GM12873 (cell line): Measurements from ENCODE around the gene GPRC5C.

Experiments used
- TF ChIP-seq, protein P1 (sequence below): IDR thresholded peaks from 2 replicates; pipeline ENCODE4 v1.5.1; 2012; ENCODE audit warnings: low read depth, mild to moderate bottlenecking, moderate library complexity, low read length, control low read depth; ENCODE audit not compliant: insufficient read depth; ENCODE audit errors: missing control alignments

Gene GPRC5C

DNA sequence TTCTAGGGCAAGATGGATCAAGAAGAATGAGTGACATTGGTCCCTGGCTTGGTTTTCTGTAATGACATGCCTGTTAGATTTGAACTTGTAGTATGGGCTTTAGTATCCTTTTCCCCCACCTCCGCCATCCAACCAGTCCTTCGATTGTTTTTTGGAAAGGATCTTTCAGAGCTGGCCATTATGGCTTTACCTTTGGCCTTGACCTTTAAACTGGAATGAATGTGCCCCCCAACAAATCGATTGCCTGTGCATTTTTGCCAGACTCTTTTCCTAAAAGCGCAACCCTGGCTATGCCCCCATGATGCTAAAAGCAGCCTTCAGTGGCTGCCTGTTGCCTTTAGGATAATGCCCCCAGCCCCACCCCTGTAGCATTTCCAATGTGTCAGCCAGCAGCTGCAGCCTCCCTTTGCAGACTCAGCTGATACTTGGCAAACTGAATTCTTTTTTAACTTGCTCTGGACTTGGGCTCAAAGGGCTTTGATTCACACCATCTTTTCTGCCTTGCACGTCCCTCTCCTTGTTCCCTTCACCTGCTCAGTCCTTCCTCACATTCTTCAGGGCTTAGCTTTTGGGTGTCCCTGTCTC, 4.0 kb downstream of the GPRC5C start:
- TF ChIP-seq, protein P1, sequence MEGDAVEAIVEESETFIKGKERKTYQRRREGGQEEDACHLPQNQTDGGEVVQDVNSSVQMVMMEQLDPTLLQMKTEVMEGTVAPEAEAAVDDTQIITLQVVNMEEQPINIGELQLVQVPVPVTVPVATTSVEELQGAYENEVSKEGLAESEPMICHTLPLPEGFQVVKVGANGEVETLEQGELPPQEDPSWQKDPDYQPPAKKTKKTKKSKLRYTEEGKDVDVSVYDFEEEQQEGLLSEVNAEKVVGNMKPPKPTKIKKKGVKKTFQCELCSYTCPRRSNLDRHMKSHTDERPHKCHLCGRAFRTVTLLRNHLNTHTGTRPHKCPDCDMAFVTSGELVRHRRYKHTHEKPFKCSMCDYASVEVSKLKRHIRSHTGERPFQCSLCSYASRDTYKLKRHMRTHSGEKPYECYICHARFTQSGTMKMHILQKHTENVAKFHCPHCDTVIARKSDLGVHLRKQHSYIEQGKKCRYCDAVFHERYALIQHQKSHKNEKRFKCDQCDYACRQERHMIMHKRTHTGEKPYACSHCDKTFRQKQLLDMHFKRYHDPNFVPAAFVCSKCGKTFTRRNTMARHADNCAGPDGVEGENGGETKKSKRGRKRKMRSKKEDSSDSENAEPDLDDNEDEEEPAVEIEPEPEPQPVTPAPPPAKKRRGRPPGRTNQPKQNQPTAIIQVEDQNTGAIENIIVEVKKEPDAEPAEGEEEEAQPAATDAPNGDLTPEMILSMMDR: no peak

DNA sequence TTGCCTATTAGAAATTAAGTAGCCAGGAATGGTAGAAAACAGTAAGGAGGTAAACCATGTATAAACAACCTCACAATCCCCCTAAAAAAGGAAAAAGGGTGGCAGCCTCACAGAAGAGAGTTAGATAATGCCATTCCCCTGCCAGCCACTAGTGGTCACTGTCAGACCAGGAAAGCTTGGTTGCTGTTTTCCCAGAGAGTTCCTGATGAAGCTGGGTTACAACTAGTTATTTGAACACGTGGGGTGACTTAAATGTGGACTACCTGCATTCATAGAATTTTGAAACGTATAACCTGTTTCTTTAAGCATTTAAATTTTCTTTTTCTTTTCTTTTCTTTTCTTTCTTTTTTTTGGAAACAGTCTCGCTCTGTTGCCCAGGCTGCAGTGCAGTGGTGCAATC, 5.8 kb downstream of the GPRC5C start:
- TF ChIP-seq, protein P1: peak; percentile 90

DNA sequence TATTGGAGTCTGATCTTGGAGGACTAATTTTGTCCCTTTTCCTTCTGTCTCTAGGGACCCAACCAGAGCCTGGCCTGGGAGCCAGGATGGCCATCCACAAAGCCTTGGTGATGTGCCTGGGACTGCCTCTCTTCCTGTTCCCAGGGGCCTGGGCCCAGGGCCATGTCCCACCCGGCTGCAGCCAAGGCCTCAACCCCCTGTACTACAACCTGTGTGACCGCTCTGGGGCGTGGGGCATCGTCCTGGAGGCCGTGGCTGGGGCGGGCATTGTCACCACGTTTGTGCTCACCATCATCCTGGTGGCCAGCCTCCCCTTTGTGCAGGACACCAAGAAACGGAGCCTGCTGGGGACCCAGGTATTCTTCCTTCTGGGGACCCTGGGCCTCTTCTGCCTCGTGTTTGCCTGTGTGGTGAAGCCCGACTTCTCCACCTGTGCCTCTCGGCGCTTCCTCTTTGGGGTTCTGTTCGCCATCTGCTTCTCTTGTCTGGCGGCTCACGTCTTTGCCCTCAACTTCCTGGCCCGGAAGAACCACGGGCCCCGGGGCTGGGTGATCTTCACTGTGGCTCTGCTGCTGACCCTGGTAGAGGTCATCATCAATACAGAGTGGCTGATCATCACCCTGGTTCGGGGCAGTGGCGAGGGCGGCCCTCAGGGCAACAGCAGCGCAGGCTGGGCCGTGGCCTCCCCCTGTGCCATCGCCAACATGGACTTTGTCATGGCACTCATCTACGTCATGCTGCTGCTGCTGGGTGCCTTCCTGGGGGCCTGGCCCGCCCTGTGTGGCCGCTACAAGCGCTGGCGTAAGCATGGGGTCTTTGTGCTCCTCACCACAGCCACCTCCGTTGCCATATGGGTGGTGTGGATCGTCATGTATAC, 8.0 kb downstream of the GPRC5C start:
- TF ChIP-seq, protein P1: no peak

DNA sequence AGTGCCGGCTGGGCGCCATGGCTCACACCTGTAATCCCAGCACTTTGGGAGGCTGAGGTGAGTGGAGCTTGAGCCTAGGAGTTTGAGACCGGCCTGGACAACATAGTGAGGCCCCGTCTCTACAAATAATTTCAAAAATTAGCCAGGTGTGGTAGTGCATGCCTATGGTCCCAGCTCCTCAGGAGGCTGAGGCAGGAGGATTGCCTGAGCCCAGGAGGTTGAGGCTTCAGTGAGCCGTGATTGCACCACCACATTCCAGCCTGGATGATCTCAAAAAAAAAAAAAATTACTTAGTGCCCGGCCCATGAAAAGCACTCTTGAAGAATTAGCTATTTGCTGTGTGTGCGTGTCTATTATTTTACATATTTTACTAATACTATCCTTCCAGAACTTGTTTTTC, 9.6 kb downstream of the GPRC5C start:
- TF ChIP-seq, protein P1: no peak

DNA sequence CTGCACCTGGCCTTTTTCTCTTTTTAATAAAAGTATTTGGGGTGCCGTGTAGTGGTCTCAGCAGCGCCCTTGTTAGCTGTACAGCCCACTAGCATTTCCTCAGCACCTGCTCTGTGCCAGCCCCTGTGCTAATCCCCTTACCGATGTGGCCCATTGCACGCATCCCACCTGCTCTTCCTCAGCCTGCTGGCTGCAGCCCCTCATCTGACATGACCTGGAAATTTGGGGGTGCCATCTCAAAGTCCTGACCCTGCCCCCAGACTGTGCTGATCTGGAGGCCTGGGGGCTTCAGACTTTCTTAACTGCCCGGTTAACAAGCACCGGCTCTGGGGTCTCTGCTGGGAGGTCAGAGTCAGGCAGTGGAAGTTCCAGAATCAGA, 10.4 kb downstream of the GPRC5C start:
- TF ChIP-seq, protein P1: no peak

DNA sequence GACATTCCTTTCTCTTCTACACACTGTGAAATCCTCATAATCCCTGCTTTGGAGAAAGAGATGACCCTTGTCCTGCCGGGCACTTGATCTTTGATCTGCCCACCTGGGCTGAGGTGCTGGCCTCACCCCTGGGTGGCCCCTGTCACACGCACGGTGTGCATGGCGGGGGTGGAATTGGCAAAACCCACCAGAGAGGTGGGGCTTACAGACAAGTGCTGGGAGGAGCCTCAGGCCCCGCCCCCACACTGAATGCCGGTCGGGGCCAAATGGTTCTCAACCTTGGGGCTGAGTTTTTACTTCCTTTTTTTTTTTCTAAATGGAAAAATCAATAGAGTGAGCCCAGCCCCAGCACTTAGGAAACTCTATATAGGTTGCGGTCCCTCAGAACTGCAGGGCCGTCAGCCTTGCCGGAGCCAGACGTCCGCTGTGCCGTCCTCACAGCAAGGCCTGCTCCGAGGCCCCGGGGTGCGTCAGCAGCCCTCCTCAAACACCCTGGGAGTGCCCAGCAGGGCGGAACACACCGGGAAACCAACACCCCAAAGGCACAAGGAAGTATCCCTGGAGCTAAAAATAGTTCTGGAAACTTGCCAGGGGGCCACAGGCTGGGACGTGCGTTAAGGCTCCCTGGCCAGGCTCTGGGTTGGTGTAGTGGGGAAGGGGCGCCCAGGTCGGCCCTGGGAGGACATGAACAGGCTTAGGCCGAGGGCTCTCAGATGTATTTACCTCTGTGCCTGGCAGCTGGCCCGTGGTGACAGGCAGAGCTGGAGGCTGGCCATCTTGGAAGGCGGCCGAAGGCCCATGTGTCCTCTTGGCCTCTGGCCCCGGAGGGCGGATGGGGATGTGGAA, 11.0 kb downstream of the GPRC5C start:
- TF ChIP-seq, protein P1: no peak
